Stimulated activated CD4-positive, alpha-beta T cell treated with anti-CD3 and anti-CD28 coated beads, Interleukin-12 subunit alpha, Interleukin-12 subunit beta, amount 100 ng/mL, for 4 hours (primary cell): Measurements from ENCODE around the gene RPS3.

Experiments
- DNase-seq: peaks from one replicate; pipeline ENCODE4 v3.0.0-alpha.2; 2020

The RPS3 gene

DNA sequence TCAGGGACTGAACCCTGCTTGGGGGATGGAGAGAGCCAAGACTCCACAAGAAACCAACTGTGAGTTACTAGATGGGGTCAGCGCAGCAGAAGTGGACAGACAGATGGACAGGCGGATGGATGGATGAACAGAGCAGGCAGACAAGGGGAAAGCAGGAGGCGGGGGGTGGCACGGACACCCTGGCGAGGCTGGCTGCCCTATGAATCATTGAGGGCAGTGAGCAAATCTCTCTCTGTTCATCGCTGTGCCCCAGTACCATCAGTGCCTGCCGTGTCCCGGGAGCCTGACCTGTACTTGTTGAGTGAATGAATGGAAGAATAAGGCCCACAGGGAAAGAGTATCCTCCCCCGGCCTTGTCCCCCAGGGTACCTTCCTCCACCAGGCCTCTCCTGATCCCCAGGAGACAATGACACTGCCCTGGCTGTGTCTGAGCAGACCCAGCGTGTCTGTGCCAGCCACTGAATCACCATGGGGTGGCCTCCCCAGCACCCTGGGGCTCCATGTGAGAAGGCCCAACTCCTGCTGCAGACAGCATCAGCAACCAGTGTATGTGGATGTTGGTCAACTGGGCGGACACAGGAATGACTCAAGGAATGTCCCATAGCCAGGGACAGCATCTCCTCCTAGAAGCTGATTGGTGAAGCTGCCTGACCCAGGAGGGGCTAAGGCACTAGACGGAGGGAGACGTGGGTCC, 38.8 kb downstream of the RPS3 start:
- DNase-seq = no peak

- DNase-seq = no peak
These were observed 39.7 kb downstream of the RPS3 start for GRCh38 chr11:75439026-75439425.

- DNase-seq = no peak
These were observed 40.3 kb downstream of the RPS3 start for GRCh38 chr11:75439495-75440120.

GRCh38 chr11:75440960-75441803, 41.9 kb downstream of the RPS3 start:
- no peak for DNase-seq

DNA sequence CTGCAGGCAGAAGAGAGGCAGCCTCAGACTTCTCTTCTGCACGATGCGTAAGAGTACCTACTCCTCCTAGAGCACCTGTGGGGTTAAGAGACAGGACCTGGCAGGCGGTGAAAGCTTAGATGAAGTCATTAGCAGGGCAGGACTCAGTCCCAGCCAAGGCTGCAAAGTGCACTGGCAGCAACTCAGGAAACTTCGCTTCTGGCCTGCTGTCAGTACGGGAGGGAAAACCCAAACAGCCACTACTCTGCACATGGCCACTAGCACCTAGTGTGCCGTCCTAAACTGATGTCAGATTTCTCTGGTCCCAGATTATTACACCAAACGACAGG, 42.5 kb downstream of the RPS3 start:
- DNase-seq = no peak

DNA sequence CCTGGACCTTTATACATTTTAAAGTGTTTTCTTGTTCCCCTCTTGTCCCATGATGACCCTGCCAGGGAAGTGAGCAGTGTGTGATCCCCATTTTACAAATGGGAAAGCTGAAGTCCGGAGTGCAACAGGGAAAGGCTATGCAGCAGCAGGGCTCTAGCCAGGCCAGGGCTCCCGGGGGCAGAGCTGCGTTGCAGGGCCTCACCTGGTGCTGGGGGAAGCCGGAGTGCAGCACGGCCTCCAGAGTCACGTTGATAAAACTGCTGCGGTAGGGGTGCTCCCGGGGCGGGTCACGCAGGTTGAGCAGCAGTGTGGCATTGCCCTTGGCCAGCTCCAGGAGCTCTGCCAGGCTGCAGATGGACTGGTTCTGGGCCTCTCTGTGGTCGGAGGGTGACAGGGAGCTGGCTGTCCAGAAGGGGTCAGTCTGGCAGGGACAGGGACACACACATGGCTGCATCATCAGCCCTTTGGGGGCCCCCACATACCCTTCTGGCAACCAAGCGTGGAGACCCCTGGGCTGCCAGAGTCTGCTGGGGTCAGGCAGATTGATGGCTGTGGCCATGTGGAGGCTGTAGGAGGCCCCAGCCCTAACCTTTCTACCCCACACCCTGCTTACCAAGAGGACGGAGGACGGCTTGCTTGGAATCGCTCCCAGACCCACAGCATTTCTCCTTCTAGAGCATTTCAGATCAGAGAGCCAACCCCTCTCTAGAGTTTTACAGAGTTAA, 43.0 kb downstream of the RPS3 start:
- no peak for DNase-seq

DNA sequence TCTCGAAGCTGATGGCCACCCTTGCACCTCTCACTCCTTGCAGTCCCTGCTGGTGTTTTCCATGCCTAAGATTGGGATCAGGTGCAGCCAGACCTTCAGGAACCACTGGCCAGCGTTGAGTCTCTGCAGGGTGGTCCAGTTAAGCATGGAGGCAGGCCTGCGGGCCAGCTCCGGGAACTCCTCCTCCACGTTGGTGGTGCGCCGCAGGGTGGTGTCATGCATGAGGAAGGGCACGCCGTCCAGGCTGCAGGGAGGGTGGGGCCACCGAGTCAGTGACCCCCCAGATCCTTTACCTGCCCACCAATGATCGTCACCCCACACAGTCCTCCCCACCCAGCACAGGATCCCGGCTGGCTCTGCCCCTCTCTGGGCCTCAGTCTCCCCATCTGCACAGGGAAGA, 43.7 kb downstream of the RPS3 start:
- DNase-seq = no peak

DNA sequence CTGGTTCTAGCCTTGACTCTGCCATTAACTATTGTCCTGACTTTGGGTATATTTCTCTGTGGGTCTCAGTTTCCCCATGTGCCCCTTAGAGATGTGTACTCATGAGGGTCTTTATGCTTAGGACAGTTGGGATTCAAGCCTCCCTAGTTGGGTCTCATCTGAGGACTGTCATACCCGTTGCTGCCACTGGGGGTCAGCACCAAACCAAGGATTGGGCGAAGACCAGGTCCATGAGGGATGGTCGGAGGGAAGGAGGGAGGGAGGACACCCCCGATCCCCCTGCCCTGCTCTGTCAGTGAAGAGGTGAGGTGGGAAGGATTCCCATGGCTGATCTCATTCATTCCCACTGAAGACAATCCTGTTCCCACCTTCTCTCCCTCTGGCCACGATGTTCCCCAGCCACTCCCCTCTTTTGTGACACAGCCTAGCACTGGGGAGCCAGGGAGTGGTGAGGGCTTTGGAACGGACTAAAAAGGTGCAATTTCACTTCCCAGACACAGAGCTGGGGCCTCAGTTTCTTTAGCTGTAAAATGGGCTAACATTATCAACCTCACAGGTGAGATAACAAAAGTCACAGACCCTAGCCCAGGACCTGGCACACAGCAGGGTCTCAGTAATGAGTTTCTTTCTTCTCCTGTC, 46.1 kb downstream of the RPS3 start:
- peak; percentile 76 for DNase-seq

DNA sequence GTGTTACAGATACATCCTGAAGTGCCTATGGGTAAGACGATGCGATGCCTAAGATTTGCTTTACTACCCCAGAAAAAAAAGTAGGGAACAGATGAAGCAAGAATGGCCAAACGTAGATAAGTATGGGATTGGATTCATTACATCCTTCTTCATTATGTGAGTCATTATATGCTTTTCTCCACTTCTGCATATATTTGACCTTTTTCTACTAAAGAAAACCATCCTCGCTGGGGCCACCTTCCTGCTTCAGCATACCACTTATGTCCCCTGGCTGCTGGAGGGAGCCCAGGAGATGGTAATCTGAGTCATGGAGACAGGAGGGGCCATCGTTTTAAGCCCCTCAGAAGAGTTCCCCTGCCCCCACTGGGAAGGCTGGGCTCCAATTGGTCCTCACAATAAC, 48.1 kb downstream of the RPS3 start:
- no peak for DNase-seq

DNA sequence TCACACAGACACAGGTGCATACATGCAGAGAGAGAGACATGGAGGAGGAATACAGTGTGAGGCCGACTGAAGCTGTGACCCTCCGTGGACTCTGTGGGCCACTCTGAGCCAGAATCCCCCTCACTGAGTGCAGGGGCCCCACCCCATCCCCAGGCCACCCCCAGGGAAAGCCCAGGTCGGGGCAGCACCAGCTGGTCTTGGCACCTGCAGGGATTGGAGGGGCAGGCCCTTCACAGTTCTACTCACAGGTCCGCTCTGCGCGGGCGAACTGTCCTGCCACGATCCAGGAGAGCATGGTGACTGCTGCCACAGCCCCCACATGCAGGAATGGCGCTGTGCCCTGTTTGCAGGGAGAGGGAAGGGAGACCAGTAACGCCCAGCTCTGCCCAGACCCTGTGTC, 50.0 kb downstream of the RPS3 start:
- no peak for DNase-seq

DNA sequence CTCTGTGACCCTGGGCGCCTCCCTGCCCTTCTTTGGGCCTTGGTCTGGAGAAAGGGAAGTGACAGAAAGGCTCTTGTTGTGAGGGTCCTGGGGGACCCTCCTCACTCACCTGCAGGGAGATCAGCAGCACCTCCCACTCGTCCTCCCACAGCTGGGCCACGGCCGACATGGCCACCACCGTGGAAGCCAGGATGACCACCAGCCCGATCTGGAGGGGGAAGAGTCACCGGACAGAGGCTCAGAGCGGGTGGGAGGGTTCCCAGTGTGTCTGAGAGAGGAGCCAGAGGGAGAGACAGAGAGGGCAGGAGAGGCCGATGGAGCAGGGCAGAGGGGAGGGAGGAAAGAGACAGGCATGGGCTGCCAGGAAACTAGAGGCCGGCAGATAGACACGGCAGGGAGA, 50.5 kb downstream of the RPS3 start:
- DNase-seq = no peak

GRCh38 chr11:75450236-75450635, 50.9 kb downstream of the RPS3 start:
- no peak for DNase-seq

DNA sequence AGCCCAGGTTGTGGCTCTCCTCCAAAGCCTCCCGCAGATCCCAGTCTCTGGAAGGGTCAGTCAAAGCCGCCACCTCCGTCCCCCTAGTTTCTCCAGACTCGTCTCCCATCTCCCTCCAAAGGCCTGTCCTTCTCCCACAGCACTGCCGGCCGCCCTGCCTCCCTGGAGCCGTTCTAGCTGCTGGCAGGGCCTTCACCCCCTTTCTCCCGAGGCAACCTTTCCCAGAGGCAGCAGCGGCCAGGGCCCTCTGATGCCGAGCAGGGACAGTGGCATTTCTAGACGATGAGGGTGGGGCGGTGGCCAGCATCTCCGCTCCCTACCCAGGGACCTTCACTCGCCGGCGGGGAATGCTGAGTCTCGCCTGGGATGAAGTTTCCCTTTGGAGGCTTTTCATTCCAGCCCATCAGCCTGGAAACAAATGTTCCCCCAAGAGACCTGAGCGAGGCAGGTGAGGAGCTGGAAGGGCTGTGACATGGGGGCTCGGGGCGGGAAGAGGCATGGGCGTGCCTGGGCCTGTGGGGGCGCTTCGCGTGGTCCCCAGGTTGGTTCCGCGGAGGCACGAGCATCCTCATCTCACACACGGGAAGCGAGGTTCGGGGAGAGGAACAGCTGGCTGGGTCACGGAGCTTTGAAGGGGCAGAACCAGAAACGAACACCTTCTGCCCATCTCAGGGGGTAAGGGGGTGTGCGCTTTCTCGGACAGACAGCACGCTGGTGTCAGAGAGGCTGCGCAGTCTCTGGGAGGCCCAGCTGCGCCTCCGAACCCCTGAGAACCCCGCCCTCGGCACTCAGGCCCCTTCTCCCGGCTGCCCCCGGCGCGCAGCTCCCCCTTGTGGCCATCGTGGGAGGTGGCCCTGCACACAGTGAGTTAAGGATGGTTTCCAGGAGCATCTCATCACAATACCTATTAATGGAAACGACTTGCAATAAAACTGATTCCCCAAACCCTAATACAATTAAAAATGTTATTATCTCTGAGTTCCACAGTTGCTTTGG, 51.8 kb downstream of the RPS3 start:
- peak; percentile 27 for DNase-seq

- no peak for DNase-seq
These were observed 54.8 kb downstream of the RPS3 start for GRCh38 chr11:75453916-75454655.

DNA sequence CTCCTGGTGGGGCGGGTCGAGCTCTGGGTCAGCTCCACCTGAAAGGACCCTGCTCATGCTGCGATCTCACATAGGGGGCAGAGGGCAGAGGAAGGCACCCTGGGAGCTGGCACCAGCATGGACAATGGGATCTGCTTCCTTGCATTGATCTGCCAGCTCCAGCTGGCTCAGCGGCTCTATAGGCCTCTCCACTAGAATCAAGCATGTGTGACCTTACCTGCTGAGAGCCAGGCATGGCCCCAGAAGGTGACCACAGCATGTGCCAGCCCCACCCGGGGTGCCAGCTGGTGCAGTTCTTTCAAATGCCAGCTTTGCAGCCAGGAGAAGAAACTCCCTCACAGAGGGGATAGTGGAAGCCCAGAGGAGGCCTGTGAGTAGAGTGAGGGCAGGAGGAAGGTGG, 55.7 kb downstream of the RPS3 start:
- DNase-seq = no peak
